Peyer's patch (tissue), 4 donors: ENCODE measurements around the gene LAMC3.

Source experiments
- CTCF ChIP-seq, 6 experiments: fragments of 450-650 bp in 4 of 6; fragments of 200-600 bp in 2 of 6; sonication (generic) in 1 of 6; IDR thresholded peaks; one replicate each; pipeline ENCODE4 v1.5.1; 2017 to 2019; ENCODE audit warnings: antibody characterized with exemption in 6 of 6, mild to moderate bottlenecking in 3 of 6, moderate library complexity in 1 of 6
- POLR2A ChIP-seq, 2 donors: fragments of 450-650 bp; IDR thresholded peaks; one replicate each; pipeline ENCODE4 v1.5.1; 2017; ENCODE audit warnings: antibody characterized with exemption in 2 of 2, mild to moderate bottlenecking in 2 of 2, moderate library complexity in 2 of 2

GRCh38 chr9:131008909-131009618 is at the start of gene LAMC3:
- TF ChIP-seq CTCF (IDR thresholded peaks at IDR 0.05), result peak in 3 of 6 experiments; percentile 7 to 17 (median 13)
- no peak for TF ChIP-seq POLR2A (IDR thresholded peaks at IDR 0.05)
